GM18507 (cell line): ENCODE results near the gene MPV17.
"Not testable (repeated sequence)": the region's sequence is repeated elsewhere in the genome, so short reads cannot be mapped to it uniquely, and the experiment has no call there.

Experiments used
- DNase-seq: peaks from one replicate; pipeline ENCODE4 v3.0.0; 2011; ENCODE audit warnings: low read depth; ENCODE audit not compliant: insufficient read length; ENCODE audit errors: extremely low spot score
- FAIRE-seq: peaks from 2 replicates; lab custom pipeline; 2011; peaks lifted over from hg19 to GRCh38; lab: Jason Lieb, UNC

The MPV17 gene

DNA sequence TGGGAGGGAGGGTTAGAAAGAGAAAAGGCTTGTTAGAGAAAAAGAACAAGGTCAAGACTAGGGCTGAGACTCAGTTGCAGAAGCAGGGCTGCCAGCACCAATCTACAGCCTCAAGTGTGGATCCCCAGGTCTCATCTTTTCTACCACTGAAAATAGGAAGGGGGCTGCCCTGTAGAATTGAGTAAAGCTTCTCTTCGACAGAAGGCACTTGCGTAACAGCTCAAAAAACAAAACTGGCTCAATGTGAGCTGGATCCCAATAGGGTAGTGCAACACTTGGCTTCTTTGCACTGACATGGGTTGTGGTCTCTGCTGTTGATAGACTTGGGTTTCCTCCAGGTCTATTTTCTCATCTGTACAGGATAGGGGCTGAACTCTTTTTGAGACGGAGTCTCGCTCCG, 1.8 kb upstream of the MPV17 start:
- FAIRE-seq (no peak), DNase-seq (no peak)

DNA sequence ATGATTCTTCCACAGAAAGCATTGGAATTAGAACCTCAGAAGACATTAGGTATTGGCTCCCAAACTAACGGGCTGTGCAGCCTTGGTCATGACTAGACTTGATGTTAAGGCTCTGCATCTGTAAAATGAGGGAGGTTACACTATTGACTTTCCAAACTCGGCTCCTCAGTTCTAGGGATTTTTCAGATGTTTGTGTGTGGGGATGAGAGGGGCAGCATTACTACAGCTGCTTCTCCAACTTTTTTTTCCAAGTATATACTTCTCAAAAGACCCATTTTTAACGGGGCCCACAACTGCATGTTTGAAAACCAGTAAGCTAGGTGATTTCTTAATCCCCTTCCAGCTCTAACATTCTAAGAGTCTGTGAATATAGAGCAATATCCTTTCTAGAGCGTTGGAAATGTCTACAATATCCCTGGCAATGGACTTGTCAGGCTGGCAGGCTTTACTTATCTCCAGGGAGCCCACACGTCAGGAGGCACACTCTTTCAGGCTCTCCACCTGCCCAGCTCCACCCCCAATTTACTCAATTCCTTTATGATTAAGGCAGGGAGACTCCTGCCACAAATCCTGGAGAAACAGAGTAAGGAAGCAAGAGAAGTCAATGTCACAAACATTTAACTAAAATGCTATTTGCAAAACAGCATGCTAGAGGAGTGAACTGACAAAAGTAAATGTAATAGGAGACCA, 844 bp upstream of the MPV17 start:
- FAIRE-seq (no peak), DNase-seq (no peak)

DNA sequence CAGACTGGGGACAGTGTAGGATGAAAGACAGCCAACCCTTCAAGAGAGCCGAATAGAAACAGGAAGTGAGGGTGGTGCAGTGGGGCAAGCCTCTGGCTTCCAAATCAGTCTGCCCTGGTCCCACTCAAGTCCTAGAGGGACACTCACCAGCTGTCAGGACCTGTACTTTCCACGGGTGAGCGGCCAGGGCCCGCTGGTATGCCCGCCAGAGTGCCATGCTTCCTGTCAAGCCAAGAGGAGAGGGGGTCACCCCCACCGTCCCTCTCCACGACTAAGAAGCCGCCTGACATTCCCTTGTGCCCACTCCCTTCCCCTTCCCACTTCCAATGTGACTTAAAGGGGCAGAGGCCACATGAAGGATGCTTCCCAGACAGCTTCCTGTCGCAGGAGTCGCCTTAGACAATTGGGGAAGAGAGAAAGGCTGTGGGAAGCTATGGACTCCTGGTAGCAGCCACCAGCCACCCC, 564 bp downstream of the MPV17 start:
- FAIRE-seq (no peak), DNase-seq (no peak)

DNA sequence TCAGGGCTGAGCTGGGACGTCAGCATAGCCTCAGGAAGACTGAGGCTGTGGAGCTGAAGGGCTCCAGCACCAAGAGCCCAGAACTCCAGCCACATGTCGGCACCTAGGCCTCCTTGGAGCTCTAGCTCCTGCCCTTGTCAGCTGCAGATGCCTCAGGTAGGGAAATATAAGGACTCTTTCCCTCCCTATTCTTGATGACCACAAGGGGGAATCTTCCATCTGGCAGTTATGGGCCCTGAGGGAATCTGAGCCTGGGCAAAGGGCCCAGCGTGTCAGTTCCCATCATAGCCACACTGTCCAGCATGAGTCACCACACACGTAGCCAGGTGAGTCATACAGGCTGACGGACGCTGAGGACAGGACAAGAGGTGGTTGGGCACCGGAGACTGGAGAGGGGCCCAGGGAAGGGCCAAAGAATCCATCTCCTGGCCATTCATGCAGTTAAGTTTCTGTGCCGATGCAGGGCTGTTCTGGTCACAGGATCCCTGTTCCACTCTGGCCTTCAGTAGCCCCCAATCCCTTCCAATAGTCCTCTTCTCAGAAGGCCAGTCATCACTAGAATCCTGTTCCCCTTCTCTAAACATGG, 1.8 kb downstream of the MPV17 start:
- FAIRE-seq: no peak
- DNase-seq: no peak

DNA sequence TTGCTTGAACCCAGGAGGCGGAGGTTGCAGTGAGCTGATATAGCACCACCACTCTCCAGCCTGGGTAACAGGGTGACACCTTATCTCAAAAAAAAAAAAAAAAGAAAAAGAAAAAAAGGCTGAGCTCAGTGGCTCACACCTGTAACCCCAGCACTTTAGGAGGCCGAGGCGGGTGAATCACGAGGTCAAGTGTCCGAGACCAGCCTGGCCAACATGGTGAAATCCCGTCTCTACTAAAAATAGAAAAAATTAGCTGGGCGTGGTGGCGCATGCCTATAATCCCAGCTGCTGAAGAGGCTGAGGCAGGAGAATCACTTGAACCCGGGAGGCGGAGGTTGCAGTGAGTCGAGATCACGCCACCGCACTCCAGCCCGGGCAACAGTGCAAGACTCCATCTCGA, 3.1 kb downstream of the MPV17 start:
- FAIRE-seq, DNase-seq: not testable (repeated sequence)

DNA sequence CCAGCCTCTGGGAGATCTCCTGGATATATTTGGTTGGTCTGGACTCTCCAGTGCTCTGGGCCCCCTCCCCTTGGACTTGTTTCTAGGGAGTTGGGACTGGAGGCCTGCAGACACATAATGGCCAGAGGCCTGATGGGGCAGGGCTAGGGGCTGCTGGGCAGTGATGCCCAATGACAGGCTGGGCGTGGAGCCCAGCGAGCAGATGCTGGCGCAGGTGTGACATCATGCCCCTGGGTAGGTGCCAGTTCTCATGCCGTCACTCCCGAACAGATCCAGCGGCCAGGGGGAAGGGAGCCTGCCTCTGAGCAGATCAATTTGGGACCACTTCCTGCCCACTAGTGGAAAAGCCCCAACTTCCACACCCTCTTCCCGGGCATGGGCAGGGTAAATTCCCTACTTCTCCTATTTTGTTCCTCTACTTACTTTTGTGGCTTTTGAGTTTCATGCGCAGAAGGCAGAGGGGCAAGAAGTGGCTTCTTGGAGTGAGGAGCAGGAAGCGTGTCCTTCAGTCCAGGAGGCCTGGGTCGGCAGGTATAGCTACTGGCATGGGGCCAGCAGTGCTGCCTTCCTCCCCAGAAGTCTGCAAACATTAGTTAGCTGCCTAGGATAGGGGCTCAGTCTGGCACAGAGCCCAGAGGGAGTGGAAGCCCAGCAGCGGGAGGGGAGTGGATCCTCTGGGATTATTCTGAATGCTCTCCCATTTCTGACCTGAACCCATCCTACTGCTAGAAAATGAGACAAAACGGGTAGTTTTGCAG, 6.1 kb downstream of the MPV17 start:
- no peak for DNase-seq

DNA sequence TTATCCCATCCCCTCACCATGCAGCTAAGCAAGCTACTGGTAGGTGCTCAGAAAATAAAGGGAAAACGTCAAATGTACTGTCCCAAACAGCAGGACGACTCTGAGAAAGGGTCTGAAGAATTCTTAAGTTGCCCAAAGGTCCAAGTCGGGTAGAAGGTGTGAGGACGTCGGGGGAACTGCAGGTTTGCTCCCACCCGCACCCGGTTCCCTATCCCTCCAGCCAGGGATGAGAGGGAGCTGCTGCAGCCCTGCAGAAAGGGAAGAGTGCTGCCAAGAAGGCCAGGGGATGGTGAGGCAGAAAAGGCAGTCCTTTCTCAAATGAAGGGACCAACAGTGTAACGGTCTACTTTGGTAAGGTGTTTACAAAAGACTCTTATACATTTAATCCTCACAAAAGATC, 7.8 kb downstream of the MPV17 start:
- DNase-seq: no peak
- FAIRE-seq: no peak

More for the DNA sequence above, 6.1 kb downstream of the MPV17 start:
- no peak for FAIRE-seq

DNA sequence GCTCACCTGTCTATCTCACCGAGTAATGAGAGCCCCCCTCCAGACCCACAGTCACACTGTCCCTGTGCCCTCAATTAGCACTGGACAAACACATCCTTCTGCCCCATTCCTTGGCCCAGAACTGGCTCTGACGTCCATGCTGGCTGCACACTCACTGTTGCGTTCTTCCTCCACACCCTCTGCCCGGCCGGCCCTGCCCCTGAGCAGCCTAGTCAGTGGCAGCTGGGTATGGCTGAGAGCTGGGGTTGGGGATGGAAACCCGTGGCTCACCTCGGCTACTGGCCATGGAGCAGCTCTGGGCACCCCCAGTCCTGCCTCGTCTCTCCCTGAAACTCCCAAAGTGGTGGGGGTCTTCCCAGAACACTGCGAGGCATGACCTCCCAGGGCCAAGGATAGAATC, 8.2 kb downstream of the MPV17 start:
- FAIRE-seq (no peak), DNase-seq (no peak)

DNA sequence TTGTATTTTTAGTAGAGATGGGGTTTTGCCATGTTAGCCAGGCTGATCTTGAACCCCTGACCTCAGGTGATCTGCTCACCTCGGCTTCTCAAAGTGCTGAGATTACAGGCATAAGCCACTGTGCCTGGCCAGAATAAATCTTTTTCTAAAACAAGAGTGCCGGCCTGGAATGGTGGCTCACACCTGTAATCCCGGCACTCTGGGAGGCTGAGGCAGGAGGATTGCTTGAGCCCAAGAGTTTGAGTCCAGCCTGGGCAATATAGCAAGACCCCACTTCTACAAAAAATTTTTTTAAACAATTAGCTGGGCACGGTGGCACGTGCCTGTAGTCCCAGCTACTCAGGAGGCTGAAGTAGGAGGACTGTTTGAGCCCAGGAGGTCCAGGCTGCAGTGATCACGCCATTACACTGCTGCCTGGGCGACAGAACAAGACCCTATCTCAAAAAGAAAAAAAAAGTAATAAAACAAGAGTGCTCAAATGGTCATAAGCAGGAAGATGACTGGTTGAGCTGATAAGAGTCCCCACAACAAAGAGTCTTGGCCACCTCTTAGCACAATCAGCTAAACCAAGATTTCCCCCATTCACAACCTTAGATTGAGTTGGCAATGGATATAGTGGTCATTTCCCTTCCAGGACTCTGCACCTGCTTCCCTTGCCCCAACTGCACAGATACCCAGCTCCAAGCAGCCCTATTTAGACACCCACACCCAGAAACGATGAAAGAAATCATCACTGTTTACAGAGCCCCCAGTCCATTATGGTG, 8.8 kb downstream of the MPV17 start:
- DNase-seq (no peak), FAIRE-seq (no peak)

DNA sequence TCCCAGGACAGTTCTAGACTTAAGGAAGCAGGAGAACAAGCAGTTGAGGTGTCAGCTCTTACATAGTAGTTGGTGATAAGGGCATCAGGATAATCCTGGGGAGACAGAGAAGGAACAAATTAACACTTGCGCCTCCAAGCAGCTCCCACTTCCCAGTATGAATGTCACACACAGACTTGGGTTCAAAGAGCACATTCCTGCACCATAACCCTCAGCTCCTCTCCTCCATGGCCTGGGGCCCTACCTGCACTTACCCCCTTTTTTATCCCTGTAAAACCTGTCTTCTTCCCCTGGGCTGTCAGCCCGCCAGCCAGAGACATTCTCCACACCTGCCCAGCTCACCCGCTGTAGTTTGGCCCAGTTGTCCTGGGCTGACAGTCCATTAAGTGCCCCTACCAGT, 10.7 kb downstream of the MPV17 start:
- FAIRE-seq (no peak), DNase-seq (no peak)

DNA sequence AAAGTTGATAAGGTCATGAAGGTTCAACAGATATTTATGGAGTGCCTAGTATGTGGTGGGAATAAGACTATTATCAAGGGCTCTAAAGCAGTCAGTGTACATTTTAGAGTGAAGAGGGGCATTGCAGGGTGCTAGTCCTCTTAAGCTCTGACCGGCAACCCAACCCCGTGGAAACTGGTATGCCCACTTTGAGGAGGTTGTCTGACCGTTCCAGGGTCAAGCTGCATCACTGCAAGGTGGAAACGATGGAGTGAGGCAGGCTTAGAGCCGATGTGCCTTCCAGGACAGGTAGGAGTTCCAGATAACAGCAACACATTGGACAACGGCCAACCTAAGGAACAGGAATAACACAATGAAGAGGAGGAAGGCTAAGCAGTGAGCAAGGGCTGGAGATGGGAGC, 13.2 kb downstream of the MPV17 start:
- DNase-seq: no peak
- no peak for FAIRE-seq

DNA sequence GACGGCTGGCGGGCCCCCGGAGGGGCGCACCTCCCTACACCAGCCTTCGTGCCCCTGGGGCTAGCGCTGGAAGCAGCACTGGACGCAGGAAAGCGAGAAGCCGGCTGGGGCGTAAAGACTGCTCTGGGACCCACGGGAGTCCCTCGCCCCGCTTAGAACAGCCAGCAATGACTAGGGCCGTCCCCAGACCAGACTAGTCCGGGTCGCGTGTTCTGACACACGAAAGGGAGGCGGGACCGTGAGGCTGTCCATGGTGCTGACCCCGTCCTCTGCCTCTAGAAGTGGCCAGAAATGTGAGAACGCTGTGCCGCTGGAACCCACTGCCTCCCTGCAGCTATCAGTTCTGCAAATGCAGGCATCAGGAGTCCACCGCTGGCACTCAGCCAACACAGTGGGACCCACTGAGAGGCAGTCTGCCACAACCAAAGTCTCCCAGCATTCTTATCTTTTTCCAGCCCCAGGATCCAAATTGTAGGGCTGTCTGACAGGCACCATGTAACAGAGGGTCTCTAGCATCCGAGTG, 14.5 kb downstream of the MPV17 start, which contains the start of gene UCN:
Gene UCN (minus strand): TSS at position 87 of the 523 bp plus-strand sequence. CDS start 550 bp downstream, outside the sequence.
- no peak for FAIRE-seq
- DNase-seq: no peak

DNA sequence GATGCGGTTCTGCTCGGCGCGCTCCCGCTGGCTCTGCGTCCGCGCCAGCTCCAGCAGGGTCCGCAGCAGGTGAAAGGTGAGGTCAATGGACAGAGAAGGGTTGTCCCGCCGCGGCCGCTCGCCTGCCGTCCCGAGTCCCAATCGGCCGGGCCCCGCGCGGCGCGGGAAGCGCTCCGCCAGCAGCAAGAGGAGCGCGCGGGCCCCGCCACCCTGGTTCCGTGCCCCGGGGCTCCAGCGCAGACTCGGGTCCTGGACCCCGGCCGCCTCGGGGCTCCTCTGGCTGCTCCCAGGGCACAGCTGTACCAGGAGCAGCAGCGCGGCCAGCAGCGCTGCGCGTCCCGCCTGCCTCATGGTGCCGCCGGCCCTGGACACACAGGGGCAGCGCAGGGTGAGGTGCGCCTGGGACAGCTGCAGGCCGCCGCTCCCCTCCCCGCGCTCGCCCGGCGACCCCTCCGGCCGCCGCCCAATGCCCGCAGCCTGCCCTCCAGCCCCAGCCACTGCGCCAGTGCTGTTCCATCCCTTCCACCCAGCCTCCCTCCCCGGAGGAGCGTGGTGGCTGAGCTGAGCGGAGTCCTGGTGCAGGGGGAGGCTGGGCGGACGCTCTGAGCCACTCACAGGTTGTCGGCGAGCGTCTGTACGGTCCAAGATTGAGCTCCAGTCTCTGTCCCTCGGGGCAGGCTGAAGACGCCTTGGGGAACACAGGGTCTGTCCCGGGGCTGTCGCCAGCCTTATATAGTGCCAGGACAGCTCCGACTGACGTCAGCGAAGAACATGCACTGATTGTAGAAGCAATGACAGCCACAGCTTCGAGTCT, 15.1 kb downstream of the MPV17 start:
- FAIRE-seq: no peak
- DNase-seq: no peak

DNA sequence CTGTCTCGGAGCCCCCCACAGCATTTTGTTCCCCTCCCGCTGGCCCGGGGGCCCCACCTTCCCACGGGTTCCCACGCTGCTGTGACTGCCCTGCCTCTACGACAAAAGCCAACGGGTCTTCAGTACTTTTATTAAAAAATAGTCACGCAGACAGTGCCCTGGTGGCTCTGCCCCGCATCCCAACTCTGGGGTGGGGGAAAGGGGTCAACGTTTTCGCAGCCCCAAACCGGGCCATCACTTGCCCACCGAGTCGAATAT, 15.7 kb downstream of the MPV17 start:
- DNase-seq (no peak), FAIRE-seq (no peak)

DNA sequence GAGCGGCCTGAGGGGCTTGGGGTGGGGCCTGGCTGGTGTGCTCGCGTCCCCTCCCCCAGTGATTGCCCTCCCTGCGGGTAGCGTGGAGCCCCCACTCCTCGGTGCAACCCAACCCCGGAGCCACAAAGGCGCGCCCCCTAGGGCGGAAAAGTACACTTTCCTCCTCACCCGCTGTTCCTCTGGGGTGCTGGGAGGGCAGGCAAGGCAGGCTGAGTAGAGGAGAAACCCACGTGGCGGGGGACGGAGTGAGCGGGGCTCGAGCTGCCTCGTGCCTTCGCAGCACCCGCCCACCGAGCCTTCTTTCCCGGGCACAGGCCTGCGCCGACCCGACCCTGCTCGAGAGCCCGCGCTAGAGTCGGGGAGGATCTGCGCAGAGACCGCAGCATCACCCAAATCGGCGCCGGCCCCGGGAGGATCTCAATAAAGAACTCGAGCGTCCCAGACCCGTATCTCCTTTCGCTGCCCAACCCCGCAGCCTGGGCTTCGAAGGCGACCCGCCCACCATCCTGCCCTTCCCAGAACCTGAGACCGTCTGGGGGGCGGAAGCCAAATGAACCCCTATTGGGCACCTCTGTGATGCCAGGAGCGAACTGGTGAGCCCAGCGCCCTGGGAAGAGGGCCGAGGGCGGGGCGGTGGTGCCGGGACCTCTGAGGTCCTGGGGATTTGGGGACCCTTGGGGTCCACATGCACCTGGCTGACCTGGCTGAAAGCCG, 16.2 kb downstream of the MPV17 start:
- FAIRE-seq (no peak), DNase-seq (no peak)

DNA sequence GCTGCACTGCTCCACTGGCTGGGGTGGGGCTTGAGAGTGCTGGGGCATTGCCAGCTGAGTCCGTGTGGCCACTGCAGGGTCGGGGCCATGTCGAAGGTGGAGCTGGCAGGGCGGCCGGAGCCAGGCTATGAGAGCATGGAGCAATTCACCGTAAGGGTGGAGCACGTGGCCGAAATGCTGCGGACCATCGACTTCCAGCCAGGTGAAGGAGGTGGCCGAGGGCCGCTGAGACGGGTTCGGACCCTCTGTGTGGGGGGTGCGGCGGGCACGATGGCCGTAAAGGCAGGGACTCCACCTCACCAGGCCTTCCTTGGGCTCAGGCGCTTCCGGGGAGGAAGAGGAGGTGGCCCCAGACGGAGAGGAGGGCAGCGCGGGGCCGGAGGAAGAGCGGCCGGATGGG, 16.8 kb downstream of the MPV17 start:
- DNase-seq: no peak
- FAIRE-seq: no peak

DNA sequence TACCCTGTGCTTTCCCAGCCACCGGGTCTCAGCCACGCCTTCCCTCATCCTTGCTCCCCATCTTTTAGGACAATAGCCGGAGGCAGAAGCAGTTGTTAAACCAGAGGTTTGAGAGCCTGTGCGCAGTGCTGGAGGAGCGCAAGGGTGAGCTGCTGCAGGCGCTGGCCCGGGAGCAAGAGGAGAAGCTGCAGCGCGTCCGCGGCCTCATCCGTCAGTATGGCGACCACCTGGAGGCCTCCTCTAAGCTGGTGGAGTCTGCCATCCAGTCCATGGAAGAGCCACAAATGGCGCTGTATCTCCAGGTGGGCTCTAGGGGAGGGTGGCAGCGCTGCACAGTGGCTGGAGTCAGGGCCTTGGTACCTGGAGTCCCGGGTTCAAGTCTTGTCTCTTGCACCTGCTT, 17.4 kb downstream of the MPV17 start:
- FAIRE-seq: no peak
- DNase-seq: no peak

DNA sequence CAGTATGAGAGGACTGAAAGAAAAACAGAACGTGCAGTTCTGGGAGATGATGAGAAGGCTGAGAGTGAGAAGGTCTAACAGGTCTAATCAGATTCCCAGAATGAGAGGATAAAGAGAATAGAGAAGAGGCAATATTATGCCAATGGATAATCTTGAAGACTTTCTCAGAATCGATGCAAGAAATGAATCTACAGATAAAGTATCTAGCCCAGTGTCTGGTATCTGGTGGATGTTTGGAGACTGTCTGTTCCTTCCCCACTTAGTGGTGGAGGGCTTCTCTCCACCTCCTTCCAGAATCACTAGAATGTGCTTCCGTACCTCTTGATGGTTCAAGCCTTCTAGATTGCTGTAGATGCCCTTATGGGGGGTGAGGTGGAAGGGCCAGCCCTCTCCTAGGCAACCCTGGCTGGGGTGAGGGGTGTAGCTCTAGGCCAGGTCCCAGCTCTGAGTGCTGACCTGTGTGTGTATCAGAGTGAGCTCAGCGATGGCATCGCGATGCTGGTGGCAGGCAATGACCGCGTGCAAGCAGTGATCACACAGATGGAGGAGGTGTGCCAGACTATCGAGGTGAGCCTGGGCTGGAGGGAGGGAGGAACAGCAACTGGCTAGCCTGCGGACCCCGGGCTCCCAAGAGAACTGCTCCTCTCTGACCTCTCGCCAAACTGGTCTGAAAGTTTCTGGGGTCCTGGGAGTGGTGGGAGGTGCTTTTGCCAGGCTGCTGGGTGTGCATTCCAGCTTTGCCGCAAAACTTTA, 18.2 kb downstream of the MPV17 start:
- no peak for FAIRE-seq
- DNase-seq: no peak
